GM23338 (cell line): ENCODE results near the gene RPL37A. TPM values are rescaled to one million over a fixed set of nuclear protein-coding genes. Genes with fewer than 3 reads are reported as not detected.

Experiments
- ATAC-seq: fragments of 200-7000 bp; cut with Tn5 transposase; 3 replicates; pipeline ENCODE4 v1.9.1; 2020
- DNase-seq: peaks from one replicate; pipeline ENCODE4 v3.0.0-alpha.2; 2015; ENCODE audit warnings: low spot score
- H2AFZ ChIP-seq: fragments of 200-600 bp; sonication (generic); 2 replicates; pipeline ENCODE4 v1.8.0; 2016; ENCODE audit warnings: antibody characterized with exemption, mild to moderate bottlenecking, moderate library complexity
- H3F3A ChIP-seq: fragments of 200-600 bp; sonication (generic); replicated peaks from 2 replicates; pipeline ENCODE4 v1.8.0; 2017; ENCODE audit warnings: antibody characterized with exemption, mixed run types, low read depth
- H3K27ac ChIP-seq: fragments of 200-600 bp; sonication (generic); 2 replicates; pipeline ENCODE4 v1.6.1; 2016; ENCODE audit warnings: low read depth
- H3K27me3 ChIP-seq: fragments of 200-600 bp; sonication (generic); 2 replicates; pipeline ENCODE4 v1.8.0; 2016; ENCODE audit warnings: mild to moderate bottlenecking, mixed run types, moderate library complexity; ENCODE audit not compliant: insufficient read depth
- H3K36me3 ChIP-seq: fragments of 200-600 bp; sonication (generic); 2 replicates; pipeline ENCODE4 v1.8.0; 2016; ENCODE audit warnings: mild to moderate bottlenecking; ENCODE audit not compliant: insufficient read depth
- H3K4me1 ChIP-seq: fragments of 200-600 bp; sonication (generic); 2 replicates; pipeline ENCODE4 v1.8.0; 2016; ENCODE audit warnings: mild to moderate bottlenecking, moderate library complexity; ENCODE audit not compliant: insufficient read depth
- H3K4me2 ChIP-seq: fragments of 200-600 bp; sonication (generic); 2 replicates; pipeline ENCODE4 v1.7.1; 2017; ENCODE audit warnings: mixed run types
- H3K4me3 ChIP-seq: fragments of 200-600 bp; sonication (generic); 2 replicates; pipeline ENCODE4 v1.6.1; 2016; ENCODE audit warnings: mixed run types
- H3K79me2 ChIP-seq: fragments of 200-600 bp; sonication (generic); replicated peaks from 2 replicates; pipeline ENCODE4 v1.8.0; 2017; ENCODE audit warnings: mild to moderate bottlenecking; ENCODE audit not compliant: insufficient read depth
- H3K9me2 ChIP-seq: fragments of 200-600 bp; sonication (generic); 2 replicates; pipeline ENCODE4 v1.8.0; 2017; ENCODE audit not compliant: insufficient read depth
- H4K20me1 ChIP-seq: fragments of 200-600 bp; sonication (generic); replicated peaks from 2 replicates; pipeline ENCODE4 v1.8.0; 2017; ENCODE audit warnings: mild to moderate bottlenecking; ENCODE audit not compliant: insufficient read depth
- H3K27ac Mint-ChIP-seq: 2 replicates; pipeline ENCODE4 v1.8.0; 2020; ENCODE audit warnings: inconsistent platforms, mild to moderate bottlenecking, moderate library complexity, mixed read lengths
- H3K27me3 Mint-ChIP-seq: 3 replicates; pipeline ENCODE4 v1.8.0; 2022; ENCODE audit warnings: low read depth, mild to moderate bottlenecking, moderate library complexity, mixed read lengths, inconsistent platforms; ENCODE audit not compliant: insufficient read depth, poor library complexity
- H3K36me3 Mint-ChIP-seq: 3 replicates; pipeline ENCODE4 v1.8.0; 2021; ENCODE audit warnings: low read depth, mild to moderate bottlenecking, inconsistent platforms, moderate library complexity, mixed read lengths
- H3K4me1 Mint-ChIP-seq: 3 replicates; pipeline ENCODE4 v1.8.0; 2020; ENCODE audit warnings: mild to moderate bottlenecking, inconsistent platforms, mixed read lengths
- H3K4me3 Mint-ChIP-seq: 3 replicates; pipeline ENCODE4 v1.8.0; 2021; ENCODE audit warnings: moderate library complexity, mild to moderate bottlenecking, inconsistent platforms, mixed read lengths
- H3K9me3 Mint-ChIP-seq: 3 replicates; pipeline ENCODE4 v1.8.0; 2020; ENCODE audit warnings: moderate library complexity, mild to moderate bottlenecking, inconsistent platforms, mixed read lengths
- CTCF ChIP-seq, 2 experiments: fragments of 200-600 bp in 1 of 2; sonication (generic) in 1 of 2; conservative IDR thresholded peaks; 2 replicates each; pipeline versions ENCODE4 v1.5.1 to v1.6.1; 2016 to 2017; ENCODE audit warnings: antibody characterized with exemption in 2 of 2, low read depth in 2 of 2, mild to moderate bottlenecking in 2 of 2, moderate library complexity in 1 of 2
- EZH2 ChIP-seq: fragments of 200-600 bp; sonication (generic); IDR thresholded peaks from one replicate; pipeline ENCODE4 v1.8.0; 2017; ENCODE audit warnings: antibody characterized with exemption, mild to moderate bottlenecking, low read depth; ENCODE audit not compliant: unreplicated experiment
- EZH2phosphoT487 ChIP-seq: fragments of 200-600 bp; sonication (generic); IDR thresholded peaks from one replicate; pipeline ENCODE4 v1.8.1; 2018; ENCODE audit warnings: antibody characterized with exemption; ENCODE audit not compliant: unreplicated experiment
- STAT1 ChIP-seq: IDR thresholded peaks from one replicate; pipeline ENCODE4 v1.6.1; 2016; ENCODE audit warnings: antibody characterized with exemption; ENCODE audit not compliant: unreplicated experiment
- ZNF114 ChIP-seq: fragments of 250-450 bp; sonication (Bioruptor Pico); IDR thresholded peaks from 2 replicates; pipeline ENCODE4 v1.5.0; 2020; ENCODE audit warnings: mild to moderate bottlenecking, moderate library complexity
- ZNF331 ChIP-seq: fragments of 250-450 bp; sonication (Bioruptor Pico); IDR thresholded peaks from 2 replicates; pipeline ENCODE4 v1.5.0; 2020; ENCODE audit warnings: low read depth, mild to moderate bottlenecking, moderate library complexity
- ZNF462 ChIP-seq: fragments of 250-450 bp; sonication (Bioruptor Pico); IDR thresholded peaks from 2 replicates; pipeline ENCODE4 v1.5.0; 2020; ENCODE audit warnings: mild to moderate bottlenecking, moderate library complexity
- polyA plus RNA-seq: library from polyadenylated mRNA; unstranded; fragments of >200 nt; fragmentation: Nextera tagmentation; extraction: Ambion mirVana; gene quantifications from 2 replicates; pipeline ENCODE4 v1.2.1, GENCODE V29; 2016
- total RNA-seq: library from RNA; depleted of rRNA; stranded (reverse); fragments of >200 nt; shearing (Covaris generic); gene quantifications from 2 replicates; pipeline ENCODE4 v1.2.3, GENCODE V29; 2014

The RPL37A gene
- total and polyA plus RNA-seq, 2 experiments from 2014 or later, result 1,118 to 5,036 TPM

GRCh38 chr2:216467845-216468244, 30.8 kb upstream of the RPL37A start:
- Histone ChIP-seq H2AFZ (no peak overlapping the region), H3K9me2 (no peaks in the 10 kb centered on the region), H3K27me3 (no peaks in the 10 kb centered on the region), H3K36me3 (no peaks in the 10 kb centered on the region), H3K79me2 (no peaks in the 10 kb centered on the region), H3K4me2 (no peak overlapping the region), H3K4me3 (no peak overlapping the region), H4K20me1 (no peaks in the 10 kb centered on the region), H3K4me1 (no peaks in the 10 kb centered on the region), H3K27ac (no peak overlapping the region), H3F3A (no peaks in the 10 kb centered on the region)
- no peaks in the 10 kb centered on the region for H3K9me3 Mint-ChIP-seq
- H3K27ac Mint-ChIP-seq, result no peak overlapping the region
- no peaks in the 10 kb centered on the region for H3K4me1 Mint-ChIP-seq
- H3K4me3 Mint-ChIP-seq, result no peak overlapping the region
- H3K27me3 Mint-ChIP-seq, result peaks cover 2% of the 10 kb centered on the region
- TF ChIP-seq ZNF331 (CRISPR knock-in tag), result no peak
- TF ChIP-seq CTCF (conservative IDR thresholded peaks at IDR 0.05; ENCODE audit: low read depth in 2 of 2), result no peak
- TF ChIP-seq ZNF114, result no peak
- no peak for TF ChIP-seq STAT1
- TF ChIP-seq ZNF462 (CRISPR knock-in tag), result no peak
- no peak for TF ChIP-seq EZH2
- TF ChIP-seq EZH2phosphoT487, result no peak
- DNase-seq, result no peak
- ATAC-seq, result no peak
- H3K36me3 Mint-ChIP-seq, result no peaks in the 10 kb centered on the region; the same call in 2 of the 3 replicates
